C4-2B (cell line): ENCODE measurements around the gene HIRIP3.

Source experiments
- ZFX ChIP-seq: fragments of 450-650 bp; IDR thresholded peaks from 2 replicates; pipeline ENCODE4 v1.6.1; 2017
- TF ChIP-seq, protein P1 (sequence below): fragments of 450-650 bp; conservative IDR thresholded peaks from 2 replicates; pipeline ENCODE4 v1.5.1; 2017; ENCODE audit warnings: mild to moderate bottlenecking

DNA sequence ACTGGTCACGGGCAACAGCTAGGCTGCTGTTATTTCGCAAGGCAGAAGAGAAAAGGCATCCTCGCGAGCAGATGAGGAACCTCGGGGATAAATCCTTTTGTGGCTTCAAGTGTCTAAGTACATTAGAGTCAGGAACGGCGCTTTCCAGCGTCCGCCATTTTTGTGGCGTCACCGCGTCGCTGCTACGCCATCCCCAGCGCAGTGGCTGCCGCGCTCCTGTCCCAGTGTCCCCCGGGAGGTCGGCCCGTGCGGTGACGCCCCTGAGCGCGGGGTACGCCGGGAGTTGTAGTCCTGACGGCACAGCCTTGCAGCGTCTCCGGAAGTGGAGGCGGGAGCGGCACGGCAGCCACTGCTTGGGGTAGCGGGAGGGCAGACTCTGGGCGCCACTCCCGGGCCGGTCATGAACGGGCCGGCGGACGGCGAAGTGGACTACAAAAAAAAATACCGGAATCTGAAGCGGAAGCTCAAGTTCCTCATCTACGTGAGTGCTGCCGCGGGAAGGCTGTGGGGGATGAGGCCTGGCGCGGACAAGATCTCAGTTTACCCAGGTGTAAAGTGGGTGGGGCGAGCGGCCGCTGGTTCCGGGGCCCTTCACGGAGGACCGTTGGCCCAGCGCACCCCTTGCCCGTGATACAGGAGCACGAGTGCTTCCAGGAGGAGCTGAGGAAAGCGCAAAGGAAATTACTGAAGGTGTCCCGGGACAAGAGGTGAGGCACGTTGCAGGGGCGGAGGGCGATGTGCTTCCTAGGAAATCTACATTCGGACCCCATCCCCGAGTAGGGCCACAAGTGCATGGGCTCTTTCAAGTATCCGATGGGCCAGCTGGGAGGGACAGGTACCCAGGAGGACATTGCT is 721 bp upstream of the HIRIP3 start, which contains the start of gene INO80E:
- TF ChIP-seq, protein P1, sequence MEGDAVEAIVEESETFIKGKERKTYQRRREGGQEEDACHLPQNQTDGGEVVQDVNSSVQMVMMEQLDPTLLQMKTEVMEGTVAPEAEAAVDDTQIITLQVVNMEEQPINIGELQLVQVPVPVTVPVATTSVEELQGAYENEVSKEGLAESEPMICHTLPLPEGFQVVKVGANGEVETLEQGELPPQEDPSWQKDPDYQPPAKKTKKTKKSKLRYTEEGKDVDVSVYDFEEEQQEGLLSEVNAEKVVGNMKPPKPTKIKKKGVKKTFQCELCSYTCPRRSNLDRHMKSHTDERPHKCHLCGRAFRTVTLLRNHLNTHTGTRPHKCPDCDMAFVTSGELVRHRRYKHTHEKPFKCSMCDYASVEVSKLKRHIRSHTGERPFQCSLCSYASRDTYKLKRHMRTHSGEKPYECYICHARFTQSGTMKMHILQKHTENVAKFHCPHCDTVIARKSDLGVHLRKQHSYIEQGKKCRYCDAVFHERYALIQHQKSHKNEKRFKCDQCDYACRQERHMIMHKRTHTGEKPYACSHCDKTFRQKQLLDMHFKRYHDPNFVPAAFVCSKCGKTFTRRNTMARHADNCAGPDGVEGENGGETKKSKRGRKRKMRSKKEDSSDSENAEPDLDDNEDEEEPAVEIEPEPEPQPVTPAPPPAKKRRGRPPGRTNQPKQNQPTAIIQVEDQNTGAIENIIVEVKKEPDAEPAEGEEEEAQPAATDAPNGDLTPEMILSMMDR: no peak
- TF ChIP-seq ZFX: peak; percentile 54; the same call in 1 of the 2 replicates
